SU-DHL-6 (cell line): ENCODE measurements around the gene SREBF1.

Experiments
- H2AFZ ChIP-seq: fragments of 200-600 bp; sonication (generic); 2 replicates; pipeline ENCODE4 v1.6.1; 2014; ENCODE audit warnings: low read depth, mild to moderate bottlenecking, moderate library complexity, mixed read lengths, antibody characterized with exemption, low read length; ENCODE audit not compliant: severe bottlenecking
- H3F3A ChIP-seq: fragments of 200-600 bp; shearing (Covaris generic); 2 replicates; pipeline ENCODE4 v1.6.0; 2016; ENCODE audit warnings: antibody characterized with exemption, mild to moderate bottlenecking; ENCODE audit not compliant: insufficient read depth
- H3K27ac ChIP-seq: fragments of 200-600 bp; sonication (generic); 2 replicates; pipeline ENCODE4 v1.5.1; 2016; ENCODE audit warnings: low read depth, mild to moderate bottlenecking, low read length, moderate library complexity, mixed read lengths
- H3K27me3 ChIP-seq: fragments of 200-600 bp; sonication (generic), shearing (Covaris generic); 2 replicates; pipeline ENCODE4 v1.6.0; 2014; ENCODE audit warnings: mild to moderate bottlenecking, low read length
- H3K36me3 ChIP-seq: fragments of 200-600 bp; sonication (generic); 2 replicates; pipeline ENCODE4 v1.6.1; 2014; ENCODE audit warnings: mild to moderate bottlenecking, low read length, mixed read lengths
- H3K4me2 ChIP-seq: fragments of 300-600, 200-600 bp; shearing (Covaris generic), sonication (generic); 2 replicates; pipeline ENCODE4 v1.6.0; 2014; ENCODE audit warnings: low read length, low read depth, mild to moderate bottlenecking; ENCODE audit not compliant: poor library complexity, severe bottlenecking
- H3K4me3 ChIP-seq: fragments of 200-600 bp; sonication (generic); 2 replicates; pipeline ENCODE4 v1.5.1; 2014; ENCODE audit warnings: antibody characterized with exemption, low read length, mild to moderate bottlenecking, mixed read lengths; ENCODE audit not compliant: insufficient read depth, poor library complexity, severe bottlenecking
- H3K79me2 ChIP-seq: fragments of 200-600 bp; sonication (generic); 2 replicates; pipeline ENCODE4 v1.6.1; 2014; ENCODE audit warnings: mild to moderate bottlenecking, low read length, moderate library complexity; ENCODE audit not compliant: insufficient read depth
- H3K9ac ChIP-seq: fragments of 200-600 bp; sonication (generic); 2 replicates; pipeline ENCODE4 v1.7.0; 2014; ENCODE audit warnings: mild to moderate bottlenecking, low read length
- H3K9me2 ChIP-seq: fragments of 200-600 bp; sonication (generic); replicated peaks from 2 replicates; pipeline ENCODE4 v1.6.1; 2014; ENCODE audit warnings: low read length; ENCODE audit not compliant: insufficient read depth
- H3K9me3 ChIP-seq: fragments of 200-600 bp; sonication (generic); 2 replicates; pipeline ENCODE4 v1.6.1; 2014; ENCODE audit warnings: low read length, mixed read lengths; ENCODE audit not compliant: insufficient read depth
- H4K20me1 ChIP-seq: fragments of 200-600 bp; sonication (generic); 2 replicates; pipeline ENCODE4 v1.6.1; 2014; ENCODE audit warnings: low read depth, mild to moderate bottlenecking, antibody characterized with exemption, low read length, moderate library complexity, mixed read lengths
- EZH2phosphoT487 ChIP-seq: fragments of 200-600 bp; sonication (generic), shearing (Covaris generic); conservative IDR thresholded peaks from 2 replicates; pipeline ENCODE4 v1.6.1; 2018; ENCODE audit warnings: mild to moderate bottlenecking, antibody characterized with exemption, low read length, moderate library complexity, mixed read lengths
- TF ChIP-seq, protein P1 (sequence below): fragments of 200-600 bp; sonication (generic); IDR thresholded peaks from one replicate; pipeline ENCODE4 v1.5.1; 2017; ENCODE audit warnings: antibody characterized with exemption, mild to moderate bottlenecking, low read length, moderate library complexity; ENCODE audit not compliant: insufficient read depth, poor library complexity, severe bottlenecking

The SREBF1 gene

GRCh38 chr17:17762744-17763105 is 74.1 kb downstream of the SREBF1 start:
- Histone ChIP-seq H4K20me1 (no peaks in the 10 kb centered on the region), H3K9me3 (no peaks in the 10 kb centered on the region), H2AFZ (no peak overlapping the region), H3K9ac (no peak overlapping the region), H3K4me3 (no peak overlapping the region), H3K27ac (no peak overlapping the region), H3K9me2 (no peaks in the 10 kb centered on the region), H3K27me3 (no peaks in the 10 kb centered on the region), H3K36me3 (no peaks in the 10 kb centered on the region), H3K79me2 (no peaks in the 10 kb centered on the region), H3K4me2 (no peak overlapping the region), H3F3A (no peaks in the 10 kb centered on the region)
- no peak for TF ChIP-seq EZH2phosphoT487
- TF ChIP-seq, protein P1, sequence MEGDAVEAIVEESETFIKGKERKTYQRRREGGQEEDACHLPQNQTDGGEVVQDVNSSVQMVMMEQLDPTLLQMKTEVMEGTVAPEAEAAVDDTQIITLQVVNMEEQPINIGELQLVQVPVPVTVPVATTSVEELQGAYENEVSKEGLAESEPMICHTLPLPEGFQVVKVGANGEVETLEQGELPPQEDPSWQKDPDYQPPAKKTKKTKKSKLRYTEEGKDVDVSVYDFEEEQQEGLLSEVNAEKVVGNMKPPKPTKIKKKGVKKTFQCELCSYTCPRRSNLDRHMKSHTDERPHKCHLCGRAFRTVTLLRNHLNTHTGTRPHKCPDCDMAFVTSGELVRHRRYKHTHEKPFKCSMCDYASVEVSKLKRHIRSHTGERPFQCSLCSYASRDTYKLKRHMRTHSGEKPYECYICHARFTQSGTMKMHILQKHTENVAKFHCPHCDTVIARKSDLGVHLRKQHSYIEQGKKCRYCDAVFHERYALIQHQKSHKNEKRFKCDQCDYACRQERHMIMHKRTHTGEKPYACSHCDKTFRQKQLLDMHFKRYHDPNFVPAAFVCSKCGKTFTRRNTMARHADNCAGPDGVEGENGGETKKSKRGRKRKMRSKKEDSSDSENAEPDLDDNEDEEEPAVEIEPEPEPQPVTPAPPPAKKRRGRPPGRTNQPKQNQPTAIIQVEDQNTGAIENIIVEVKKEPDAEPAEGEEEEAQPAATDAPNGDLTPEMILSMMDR = no peak
